Panc1 (cell line): ENCODE measurements around the gene TBC1D23.

Source experiments
- CTCF ChIP-seq: fragments of 450-650 bp; IDR thresholded peaks from 2 replicates; pipeline ENCODE4 v1.5.1; 2017; ENCODE audit warnings: mild to moderate bottlenecking
- POLR2AphosphoS5 ChIP-seq: IDR thresholded peaks from 2 replicates; pipeline ENCODE4 v1.6.1; 2012; ENCODE audit warnings: mild to moderate bottlenecking, low read depth, low read length, moderate library complexity

DNA sequence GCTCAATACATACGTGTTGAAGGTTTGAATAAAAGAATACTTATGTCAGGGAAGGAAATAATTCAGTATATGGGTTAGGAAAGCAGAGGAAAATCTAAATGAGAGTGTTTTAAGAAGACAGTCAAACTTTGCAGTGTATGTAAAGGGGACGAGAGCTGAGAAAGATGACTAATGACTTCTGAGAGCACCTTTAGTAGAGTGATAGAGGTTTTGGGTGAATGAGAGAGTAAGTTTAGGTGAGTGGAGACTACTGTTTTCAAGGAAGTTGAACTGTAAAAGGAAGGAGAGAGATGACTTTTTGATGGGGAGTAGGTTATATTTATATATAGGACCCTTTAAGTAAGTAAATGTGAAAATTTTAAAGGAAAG, 9.4 kb downstream of the TBC1D23 start:
- TF ChIP-seq POLR2AphosphoS5 (no peak), CTCF (no peak)
